Fibroblast of lung (primary cell): ENCODE measurements around the gene UGT2A3. TPM values are rescaled to one million over a fixed set of nuclear protein-coding genes. Genes with fewer than 3 reads are reported as not detected.

ENCODE experiments used
- DNase-seq, 2 donors: peaks; one replicate each; pipeline versions ENCODE4 v3.0.0 to v3.0.0-alpha.2; 2010; ENCODE audit warnings: low read depth in 2 of 2
- H2AFZ ChIP-seq: 2 replicates; pipeline ENCODE4 v1.5.1; 2012; ENCODE audit warnings: low read length, control low read depth, inconsistent platforms
- H3K27ac ChIP-seq: 2 replicates; pipeline ENCODE4 v1.5.1; 2011; ENCODE audit warnings: low read length, control low read depth; ENCODE audit not compliant: insufficient read depth
- H3K27me3 ChIP-seq: 2 replicates; pipeline ENCODE4 v1.5.1; 2011; ENCODE audit warnings: mild to moderate bottlenecking, low read length; ENCODE audit not compliant: control insufficient read depth, insufficient read depth
- H3K36me3 ChIP-seq: 2 replicates; pipeline ENCODE4 v1.5.1; 2011; ENCODE audit warnings: low read length; ENCODE audit not compliant: control insufficient read depth, insufficient read depth
- H3K4me1 ChIP-seq: 2 replicates; pipeline ENCODE4 v1.5.1; 2011; ENCODE audit warnings: low read length; ENCODE audit not compliant: control insufficient read depth, insufficient read depth; ENCODE audit errors: extremely low read depth
- H3K4me2 ChIP-seq: 2 replicates; pipeline ENCODE4 v1.5.1; 2011; ENCODE audit warnings: low read length, control low read depth; ENCODE audit not compliant: insufficient read depth; ENCODE audit errors: extremely low read depth
- H3K4me3 ChIP-seq, 4 experiments: fragments of 200-600 bp in 1 of 4; sonication (generic) in 1 of 4; replicated peaks in 1 of 4; 2 replicates each; pipeline ENCODE4 v1.5.1; 2011 to 2016; ENCODE audit warnings: low read length in 4 of 4, low read depth in 3 of 4, mild to moderate bottlenecking in 3 of 4, control low read depth in 2 of 4, inconsistent platforms in 1 of 4, mixed read lengths in 1 of 4; ENCODE audit not compliant: insufficient read depth in 1 of 4; ENCODE audit errors: control extremely low read depth in 1 of 4
- H3K79me2 ChIP-seq: 2 replicates; pipeline ENCODE4 v1.5.1; 2012; ENCODE audit warnings: mild to moderate bottlenecking, low read length, inconsistent platforms; ENCODE audit not compliant: control insufficient read depth, insufficient read depth
- H3K9ac ChIP-seq: 2 replicates; pipeline ENCODE4 v1.5.1; 2011; ENCODE audit warnings: mild to moderate bottlenecking, low read length, control low read depth; ENCODE audit not compliant: insufficient read depth
- H3K9me3 ChIP-seq: 2 replicates; pipeline ENCODE4 v1.5.1; 2012; ENCODE audit warnings: low read depth, low read length; ENCODE audit not compliant: control insufficient read depth, insufficient read depth
- H4K20me1 ChIP-seq: 2 replicates; pipeline ENCODE4 v1.5.1; 2011; ENCODE audit warnings: low read length; ENCODE audit not compliant: control insufficient read depth, insufficient read depth; ENCODE audit errors: extremely low read depth
- CTCF ChIP-seq, 2 donors: IDR thresholded peaks in 1 of 2; conservative IDR thresholded peaks in 1 of 2; 1 replicate in 1 of 2; 2 replicates in 1 of 2; pipeline ENCODE4 v1.5.1; 2011 to 2012; ENCODE audit warnings: low read length in 2 of 2, control low read depth in 1 of 2, inconsistent platforms in 1 of 2, low read depth in 1 of 2, mild to moderate bottlenecking in 1 of 2
- EZH2 ChIP-seq: IDR thresholded peaks from 2 replicates; pipeline ENCODE4 v1.5.1; 2012; ENCODE audit warnings: low read length, control low read depth, mild to moderate bottlenecking; ENCODE audit errors: missing control alignments
- polyA plus RNA-seq, 2 donors: library from polyadenylated mRNA; depleted of rRNA in 1 of 2; stranded (reverse) in 1 of 2; unstranded in 1 of 2; fragments of >200 nt; gene quantifications; 2 replicates each; pipeline ENCODE4 v1.2.1, GENCODE V29; 2011 to 2012; ENCODE audit warnings: missing spikeins in 1 of 2
- total RNA-seq: library from RNA; depleted of rRNA; stranded (reverse); fragments of >200 nt; gene quantifications from 2 replicates; pipeline ENCODE4 v1.2.1, GENCODE V29; 2014

Gene UGT2A3
- total and polyA plus RNA-seq, 2 donors (not counting 1 experiment from before 2014, with no cell fraction given): not detected

- no peak for TF ChIP-seq CTCF (conservative IDR thresholded peaks at IDR 0.05 in 1 of 2, IDR thresholded peaks at IDR 0.05 in 1 of 2; ENCODE audit: low read depth in 1 of 2, low read length in 2 of 2)
- no peak for TF ChIP-seq EZH2
- Histone ChIP-seq H3K36me3 (no peaks in the 10 kb centered on the region), H3K27ac (no peak overlapping the region), H3K9ac (no peak overlapping the region), H3K4me2 (no peak overlapping the region), H3K4me1 (no peaks in the 10 kb centered on the region), H4K20me1 (no peaks in the 10 kb centered on the region), H3K27me3 (no peaks in the 10 kb centered on the region), H3K79me2 (no peaks in the 10 kb centered on the region), H3K9me3 (no peaks in the 10 kb centered on the region), H3K4me3 (no peak overlapping the region), H2AFZ (no peak overlapping the region)
- peak in 1 of 2 donors; percentile 5 for DNase-seq
Observed at GRCh38 chr4:68907788-68908700, 43.6 kb downstream of the UGT2A3 start.

- H4K20me1 ChIP-seq: no peaks in the 10 kb centered on the region
- H3K9me3 ChIP-seq: no peaks in the 10 kb centered on the region
- no peak overlapping the region for H3K9ac ChIP-seq
- TF ChIP-seq EZH2 (no peak), CTCF (conservative IDR thresholded peaks at IDR 0.05 in 1 of 2, IDR thresholded peaks at IDR 0.05 in 1 of 2; ENCODE audit: low read depth in 1 of 2, low read length in 2 of 2) (no peak)
- H3K4me2 ChIP-seq: no peak overlapping the region
- H3K4me3 ChIP-seq: no peak overlapping the region
- peak in 1 of 2 donors; percentile 46 for DNase-seq
- no peaks in the 10 kb centered on the region for H3K36me3 ChIP-seq
- no peaks in the 10 kb centered on the region for H3K79me2 ChIP-seq
- H3K4me1 ChIP-seq: no peaks in the 10 kb centered on the region
- no peaks in the 10 kb centered on the region for H3K27me3 ChIP-seq
- H2AFZ ChIP-seq: no peak overlapping the region
- no peak overlapping the region for H3K27ac ChIP-seq
Observed at GRCh38 chr4:68907245-68907644, 44.4 kb downstream of the UGT2A3 start.

- H3K27ac ChIP-seq: no peak overlapping the region
- no peak overlapping the region for H3K4me2 ChIP-seq
- H3K27me3 ChIP-seq: no peaks in the 10 kb centered on the region
- no peaks in the 10 kb centered on the region for H3K79me2 ChIP-seq
- H3K4me1 ChIP-seq: no peaks in the 10 kb centered on the region
- no peaks in the 10 kb centered on the region for H3K36me3 ChIP-seq
- no peaks in the 10 kb centered on the region for H3K9me3 ChIP-seq
- H3K4me3 ChIP-seq: no peak overlapping the region
- DNase-seq: no peak
- no peak for TF ChIP-seq EZH2
- no peak for TF ChIP-seq CTCF (conservative IDR thresholded peaks at IDR 0.05 in 1 of 2, IDR thresholded peaks at IDR 0.05 in 1 of 2; ENCODE audit: low read depth in 1 of 2, low read length in 2 of 2)
- H3K9ac ChIP-seq: no peak overlapping the region
- no peaks in the 10 kb centered on the region for H4K20me1 ChIP-seq
- no peak overlapping the region for H2AFZ ChIP-seq
Observed at GRCh38 chr4:68906780-68907137, 44.8 kb downstream of the UGT2A3 start.
